ENCODE data around the gene XRCC1. TPM values are rescaled to one million over a fixed set of nuclear protein-coding genes. Genes with fewer than 3 reads are reported as not detected.
"Not testable (repeated sequence)": the region's sequence is repeated elsewhere in the genome, so short reads cannot be mapped to it uniquely, and the experiment has no call there.

The XRCC1 gene
- total RNA-seq, 1 donor = 32.9 TPM

- no peak for DNase-seq (ENCODE audit: low read depth)
- no peak overlapping the region for H3K4me3 ChIP-seq (ENCODE audit: low read depth, low read length)
- TF ChIP-seq, protein P1, sequence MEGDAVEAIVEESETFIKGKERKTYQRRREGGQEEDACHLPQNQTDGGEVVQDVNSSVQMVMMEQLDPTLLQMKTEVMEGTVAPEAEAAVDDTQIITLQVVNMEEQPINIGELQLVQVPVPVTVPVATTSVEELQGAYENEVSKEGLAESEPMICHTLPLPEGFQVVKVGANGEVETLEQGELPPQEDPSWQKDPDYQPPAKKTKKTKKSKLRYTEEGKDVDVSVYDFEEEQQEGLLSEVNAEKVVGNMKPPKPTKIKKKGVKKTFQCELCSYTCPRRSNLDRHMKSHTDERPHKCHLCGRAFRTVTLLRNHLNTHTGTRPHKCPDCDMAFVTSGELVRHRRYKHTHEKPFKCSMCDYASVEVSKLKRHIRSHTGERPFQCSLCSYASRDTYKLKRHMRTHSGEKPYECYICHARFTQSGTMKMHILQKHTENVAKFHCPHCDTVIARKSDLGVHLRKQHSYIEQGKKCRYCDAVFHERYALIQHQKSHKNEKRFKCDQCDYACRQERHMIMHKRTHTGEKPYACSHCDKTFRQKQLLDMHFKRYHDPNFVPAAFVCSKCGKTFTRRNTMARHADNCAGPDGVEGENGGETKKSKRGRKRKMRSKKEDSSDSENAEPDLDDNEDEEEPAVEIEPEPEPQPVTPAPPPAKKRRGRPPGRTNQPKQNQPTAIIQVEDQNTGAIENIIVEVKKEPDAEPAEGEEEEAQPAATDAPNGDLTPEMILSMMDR (IDR thresholded peaks at IDR 0.05; ENCODE audit: insufficient read depth, low read length) = no peak
These were observed 21.7 kb downstream of the XRCC1 start for GRCh38 chr19:43553656-43554055.

DNA sequence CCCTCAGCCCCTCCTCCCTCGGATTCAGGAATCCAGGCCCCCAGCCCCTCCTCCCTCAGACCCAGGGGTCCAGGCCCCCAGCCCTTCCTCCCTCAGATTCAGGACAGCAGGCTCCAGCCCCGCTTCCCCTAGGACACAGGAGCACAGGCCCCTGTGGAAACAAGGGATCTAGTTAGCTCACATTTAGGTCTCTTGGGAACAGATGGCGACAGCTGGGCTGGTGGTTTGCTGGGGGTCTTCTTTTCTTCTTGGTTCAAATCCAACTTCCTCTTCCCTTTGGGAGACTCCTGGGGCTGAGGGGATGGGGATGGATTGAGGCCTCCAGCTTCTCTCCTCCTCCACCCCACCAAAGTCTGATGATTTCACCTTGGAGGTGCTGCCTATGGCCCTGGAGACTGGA lies 22.7 kb downstream of the XRCC1 start:
- TF ChIP-seq, protein P1 (IDR thresholded peaks at IDR 0.05; ENCODE audit: insufficient read depth, low read length) = no peak
- H3K4me3 ChIP-seq (ENCODE audit: low read depth, low read length) = no peak overlapping the region
- DNase-seq (ENCODE audit: low read depth) = no peak

GRCh38 chr19:43552198-43552450 lies 23.2 kb downstream of the XRCC1 start:
- no peak for DNase-seq (ENCODE audit: low read depth)
- TF ChIP-seq, protein P1 (IDR thresholded peaks at IDR 0.05; ENCODE audit: insufficient read depth, low read length) = no peak
- H3K4me3 ChIP-seq (ENCODE audit: low read depth, low read length) = no peak overlapping the region

DNA sequence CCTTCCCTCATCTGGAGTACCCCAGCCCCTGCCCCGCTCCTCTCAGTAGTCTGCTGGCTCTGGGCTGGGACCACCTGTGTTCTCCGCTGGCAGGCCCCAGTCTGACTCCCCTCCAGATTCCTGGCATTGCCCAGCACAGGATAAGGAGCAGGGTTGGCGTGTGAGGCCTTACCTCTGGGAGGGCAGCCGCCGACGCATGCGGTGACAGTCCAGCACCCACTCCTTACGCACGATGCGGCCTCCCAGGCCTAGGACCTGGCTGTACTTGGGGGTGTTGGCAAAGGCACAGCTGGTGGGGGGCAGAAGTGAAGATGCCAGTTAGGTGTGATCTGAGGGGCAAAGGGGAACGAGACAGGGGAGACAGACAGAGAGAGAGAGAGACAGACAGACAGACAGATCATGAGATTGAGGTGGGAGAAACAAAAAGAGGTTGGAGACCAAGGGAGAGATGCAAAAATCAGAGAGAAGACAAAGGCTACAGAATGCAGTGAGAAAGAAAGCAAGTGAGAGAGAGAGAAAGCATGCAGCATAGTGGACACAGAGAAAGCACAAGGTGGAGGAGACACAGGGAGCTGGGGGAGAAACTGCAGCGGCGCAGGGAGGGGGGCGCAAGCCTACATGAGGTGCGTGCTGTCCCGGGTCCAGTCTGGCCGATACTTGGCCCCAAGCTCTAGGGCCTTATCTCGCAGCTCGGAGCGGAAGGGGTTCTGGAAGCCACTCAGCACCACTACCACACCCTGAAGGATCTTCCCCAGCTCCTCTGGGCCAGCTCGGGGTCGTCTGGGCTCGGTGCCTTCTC lies 23.7 kb downstream of the XRCC1 start:
- DNase-seq (ENCODE audit: low read depth) = no peak
- TF ChIP-seq, protein P1 (IDR thresholded peaks at IDR 0.05; ENCODE audit: insufficient read depth, low read length) = no peak
- no peak overlapping the region for H3K4me3 ChIP-seq (ENCODE audit: low read depth, low read length)

DNA sequence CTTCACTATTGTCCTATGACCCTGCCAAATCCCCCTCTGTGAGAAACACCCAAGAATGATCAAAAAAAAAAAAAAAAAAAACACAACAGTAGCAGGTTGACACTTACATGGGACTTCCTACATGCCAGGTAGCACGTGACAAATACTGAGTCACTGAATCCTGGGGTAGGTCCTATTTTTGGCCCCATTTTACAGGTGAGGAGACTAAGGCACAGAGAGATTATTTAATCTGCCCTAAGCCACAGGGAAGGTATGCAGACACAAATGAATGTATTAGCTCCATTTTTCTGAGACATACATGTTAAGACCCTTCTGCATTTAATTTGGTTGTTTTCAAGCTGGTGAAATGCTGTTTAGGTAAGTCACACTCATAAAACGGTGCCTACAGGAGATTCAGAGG lies 26.6 kb downstream of the XRCC1 start:
- H3K4me3 ChIP-seq (ENCODE audit: low read depth, low read length) = no peak overlapping the region
- TF ChIP-seq, protein P1 (IDR thresholded peaks at IDR 0.05; ENCODE audit: insufficient read depth, low read length) = no peak
- DNase-seq (ENCODE audit: low read depth) = no peak

- not testable (repeated sequence) for DNase-seq (ENCODE audit: low read depth); H3K4me3 ChIP-seq (ENCODE audit: low read depth, low read length)
These were observed 27.4 kb downstream of the XRCC1 start for GRCh38 chr19:43547926-43548325.

DNA sequence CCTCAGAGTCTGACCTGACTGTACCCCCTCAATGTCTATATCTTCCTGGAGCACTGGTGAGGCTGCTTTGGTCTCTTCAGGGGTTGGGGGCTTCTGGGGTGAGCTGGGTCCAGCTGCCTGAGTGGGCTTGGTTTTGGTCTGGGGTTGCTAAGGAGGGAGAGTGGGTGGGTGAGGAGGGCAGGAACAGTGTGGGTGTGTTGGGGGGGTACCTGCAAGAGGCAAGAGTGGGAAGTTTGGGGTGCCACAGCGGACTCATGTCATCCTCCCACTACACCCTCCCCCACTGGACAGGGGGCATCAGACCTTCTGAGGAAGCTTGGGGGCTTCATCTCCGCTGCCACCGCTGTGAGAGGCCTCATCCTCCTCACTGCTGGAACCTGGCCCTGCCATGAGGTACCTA lies 28.7 kb downstream of the XRCC1 start:
- no peak for DNase-seq (ENCODE audit: low read depth)
- no peak overlapping the region for H3K4me3 ChIP-seq (ENCODE audit: low read depth, low read length)
- TF ChIP-seq, protein P1 (IDR thresholded peaks at IDR 0.05; ENCODE audit: insufficient read depth, low read length) = no peak

Data from fibroblast of the aortic adventitia (primary cell).